ENCODE measurements around the gene ACKR2.
A peak's percentile ranks its signal among the peaks of the same experiment; 100 is the strongest.

Gene ACKR2

GRCh38 chr3:42841332-42841731 lies 32.1 kb downstream of the ACKR2 start:
- TF ChIP-seq MYC (IDR thresholded peaks at IDR 0.05; ENCODE audit: low read depth, low read length) (no peak), POLR2A (IDR thresholded peaks at IDR 0.05; ENCODE audit: extremely low read depth, insufficient read length) (no peak)
- no peak for DNase-seq (ENCODE audit: low read depth)
- H3K4me3 ChIP-seq (ENCODE audit: low read depth, low read length), result no peak overlapping the region

DNA sequence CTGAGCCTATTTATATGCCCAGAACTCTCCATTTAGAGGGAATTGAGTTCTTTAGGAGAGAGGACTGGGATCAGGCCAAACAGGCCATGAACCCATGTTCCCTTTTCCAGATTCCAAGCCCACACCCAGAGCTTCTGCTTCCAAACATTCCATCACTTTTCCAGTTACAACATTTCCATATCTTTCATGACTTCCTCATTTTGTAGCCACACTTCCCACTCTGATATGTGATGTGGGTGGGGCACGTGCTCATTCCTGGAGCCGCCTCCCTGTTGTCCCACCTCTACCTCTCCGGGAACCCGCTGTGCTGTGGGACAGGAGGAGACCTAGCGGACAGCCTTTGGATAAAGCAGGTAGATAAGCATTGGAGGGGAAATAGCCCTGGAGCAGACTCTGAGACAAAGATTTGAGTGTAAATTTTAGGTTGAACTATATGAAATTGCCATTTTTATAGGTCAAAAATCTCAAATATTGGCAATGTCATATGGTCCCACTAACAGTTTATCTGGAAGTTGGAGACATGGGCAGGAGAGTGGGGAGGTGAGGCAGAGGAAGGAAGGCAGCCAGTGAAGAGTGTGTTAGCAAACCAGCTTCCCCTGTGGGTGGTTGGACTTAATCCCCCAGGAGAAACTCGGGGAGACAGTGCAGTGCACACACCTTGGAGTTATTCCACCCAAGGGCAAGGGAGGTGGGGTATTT lies 34.6 kb downstream of the ACKR2 start:
- TF ChIP-seq, protein P1, sequence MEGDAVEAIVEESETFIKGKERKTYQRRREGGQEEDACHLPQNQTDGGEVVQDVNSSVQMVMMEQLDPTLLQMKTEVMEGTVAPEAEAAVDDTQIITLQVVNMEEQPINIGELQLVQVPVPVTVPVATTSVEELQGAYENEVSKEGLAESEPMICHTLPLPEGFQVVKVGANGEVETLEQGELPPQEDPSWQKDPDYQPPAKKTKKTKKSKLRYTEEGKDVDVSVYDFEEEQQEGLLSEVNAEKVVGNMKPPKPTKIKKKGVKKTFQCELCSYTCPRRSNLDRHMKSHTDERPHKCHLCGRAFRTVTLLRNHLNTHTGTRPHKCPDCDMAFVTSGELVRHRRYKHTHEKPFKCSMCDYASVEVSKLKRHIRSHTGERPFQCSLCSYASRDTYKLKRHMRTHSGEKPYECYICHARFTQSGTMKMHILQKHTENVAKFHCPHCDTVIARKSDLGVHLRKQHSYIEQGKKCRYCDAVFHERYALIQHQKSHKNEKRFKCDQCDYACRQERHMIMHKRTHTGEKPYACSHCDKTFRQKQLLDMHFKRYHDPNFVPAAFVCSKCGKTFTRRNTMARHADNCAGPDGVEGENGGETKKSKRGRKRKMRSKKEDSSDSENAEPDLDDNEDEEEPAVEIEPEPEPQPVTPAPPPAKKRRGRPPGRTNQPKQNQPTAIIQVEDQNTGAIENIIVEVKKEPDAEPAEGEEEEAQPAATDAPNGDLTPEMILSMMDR (IDR thresholded peaks at IDR 0.05; ENCODE audit: low read depth, low read length), result no peak
- TF ChIP-seq MYC (IDR thresholded peaks at IDR 0.05; ENCODE audit: low read depth, low read length), result no peak
- H3K4me3 ChIP-seq (ENCODE audit: low read depth, low read length), result no peak overlapping the region
- no peak for DNase-seq (ENCODE audit: low read depth)

- TF ChIP-seq, protein P2, sequence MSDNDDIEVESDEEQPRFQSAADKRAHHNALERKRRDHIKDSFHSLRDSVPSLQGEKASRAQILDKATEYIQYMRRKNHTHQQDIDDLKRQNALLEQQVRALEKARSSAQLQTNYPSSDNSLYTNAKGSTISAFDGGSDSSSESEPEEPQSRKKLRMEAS (IDR thresholded peaks at IDR 0.05; ENCODE audit: low read depth, low read length), result no peak
- TF ChIP-seq POLR2A (IDR thresholded peaks at IDR 0.05; ENCODE audit: extremely low read depth, insufficient read length) (no peak), MYC (IDR thresholded peaks at IDR 0.05; ENCODE audit: low read depth, low read length) (no peak)
- TF ChIP-seq, protein P1 (IDR thresholded peaks at IDR 0.05; ENCODE audit: low read depth, low read length), result no peak
- DNase-seq (ENCODE audit: low read depth), result no peak
- H3K4me3 ChIP-seq (ENCODE audit: low read depth, low read length), result no peak overlapping the region
Measured at GRCh38 chr3:42844412-42844713, 35.1 kb downstream of the ACKR2 start.

- TF ChIP-seq MYC (IDR thresholded peaks at IDR 0.05; ENCODE audit: low read depth, low read length) (no peak), POLR2A (IDR thresholded peaks at IDR 0.05; ENCODE audit: extremely low read depth, insufficient read length) (no peak)
- no peak for DNase-seq (ENCODE audit: low read depth)
- H3K4me3 ChIP-seq (ENCODE audit: low read depth, low read length), result no peak overlapping the region
Measured at GRCh38 chr3:42844815-42845214, 35.6 kb downstream of the ACKR2 start.

GRCh38 chr3:42846685-42847522 lies 37.7 kb downstream of the ACKR2 start:
- DNase-seq (ENCODE audit: low read depth), result peak; percentile 53
- TF ChIP-seq, protein P2 (IDR thresholded peaks at IDR 0.05; ENCODE audit: low read depth, low read length), result 0 out of 2 replicates have a peak, but pooled peaks have one; percentile 6
- TF ChIP-seq, protein P1 (IDR thresholded peaks at IDR 0.05; ENCODE audit: low read depth, low read length), result no peak
- no peak overlapping the region for H3K4me3 ChIP-seq (ENCODE audit: low read depth, low read length)

GRCh38 chr3:42847731-42848130 lies 38.5 kb downstream of the ACKR2 start:
- H3K4me3 ChIP-seq (ENCODE audit: low read depth, low read length), result no peak overlapping the region
- no peak for DNase-seq (ENCODE audit: low read depth)
- TF ChIP-seq POLR2A (IDR thresholded peaks at IDR 0.05; ENCODE audit: extremely low read depth, insufficient read length) (no peak), MYC (IDR thresholded peaks at IDR 0.05; ENCODE audit: low read depth, low read length) (no peak)
- TF ChIP-seq, protein P1 (IDR thresholded peaks at IDR 0.05; ENCODE audit: low read depth, low read length), result no peak
- TF ChIP-seq, protein P2 (IDR thresholded peaks at IDR 0.05; ENCODE audit: low read depth, low read length), result no peak

DNA sequence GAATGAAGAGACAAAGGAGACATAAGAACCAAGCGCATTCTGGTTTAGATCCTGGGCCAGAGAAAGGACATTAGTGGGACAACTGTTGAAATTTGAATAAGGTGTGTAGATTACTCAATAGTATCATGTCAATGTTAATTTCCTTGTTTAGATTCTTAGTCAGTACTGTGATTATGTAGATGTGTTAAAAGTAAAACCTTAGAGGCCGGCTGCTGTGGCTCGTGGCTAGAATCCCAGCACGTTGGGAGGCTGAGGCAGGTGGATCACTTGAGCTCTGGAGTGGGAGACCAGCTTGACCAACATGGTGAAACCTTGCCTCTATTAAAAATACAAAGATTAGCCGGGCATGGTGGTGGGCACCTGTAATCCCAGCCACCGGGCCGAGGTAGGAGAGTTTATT lies 39.8 kb downstream of the ACKR2 start:
- no peak overlapping the region for H3K4me3 ChIP-seq (ENCODE audit: low read depth, low read length)
- DNase-seq (ENCODE audit: low read depth), result no peak
- TF ChIP-seq, protein P1 (IDR thresholded peaks at IDR 0.05; ENCODE audit: low read depth, low read length), result no peak
- TF ChIP-seq MYC (IDR thresholded peaks at IDR 0.05; ENCODE audit: low read depth, low read length), result no peak
- TF ChIP-seq, protein P2 (IDR thresholded peaks at IDR 0.05; ENCODE audit: low read depth, low read length), result no peak
- no peak for TF ChIP-seq POLR2A (IDR thresholded peaks at IDR 0.05; ENCODE audit: extremely low read depth, insufficient read length)
